ENCODE data around the gene SAP30.

The SAP30 gene

DNA sequence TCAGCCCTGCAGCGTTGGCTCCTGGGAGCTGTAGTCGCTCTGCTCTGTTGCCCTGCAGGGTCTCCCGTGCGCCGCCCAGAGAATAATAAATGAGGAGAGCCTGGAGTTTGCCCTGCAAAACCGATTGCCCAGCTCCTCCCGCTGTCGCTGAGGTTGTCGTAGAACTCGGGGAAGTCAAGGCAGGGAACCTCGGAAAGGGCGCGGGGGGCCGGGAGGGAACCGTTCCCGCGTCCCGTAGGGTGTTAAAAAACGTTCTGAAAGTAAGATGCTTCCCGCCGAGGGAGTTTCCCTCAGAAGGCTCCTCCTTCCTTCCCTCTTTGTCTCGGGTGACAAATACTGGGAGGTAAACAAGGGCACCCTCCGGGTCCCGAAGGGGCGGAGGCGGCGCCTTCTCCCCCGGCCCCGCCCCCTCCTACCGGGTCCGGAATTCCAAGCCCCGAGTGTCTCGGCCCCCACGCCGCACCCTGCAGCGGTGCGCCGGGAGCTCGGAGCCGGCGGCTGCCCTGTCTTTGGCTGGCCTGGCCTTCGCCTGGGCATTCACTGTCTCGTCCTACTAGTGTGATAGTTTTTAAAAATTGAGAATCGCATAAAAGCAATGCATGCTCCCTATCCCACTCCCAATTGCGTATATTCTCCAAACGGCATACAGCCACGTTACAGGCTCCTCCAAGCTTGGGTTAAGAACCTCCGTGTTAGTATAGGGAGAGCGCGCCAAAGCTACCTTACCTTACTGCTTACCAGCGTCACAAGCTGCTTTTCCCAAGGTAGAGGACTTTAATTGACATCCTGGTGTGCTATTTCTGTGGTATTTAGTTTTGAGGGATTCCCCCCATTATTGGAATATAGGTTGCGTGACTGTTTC is 35.6 kb upstream of the SAP30 start:
- Histone ChIP-seq H3K4me1 (peaks cover 45% of the 10 kb centered on the region), H3K27ac (peak overlapping the region; percentile 97), H3K27me3 (no peaks in the 10 kb centered on the region), H3K9ac (peak overlapping the region; percentile 100), H3K4me2 (peak overlapping the region; percentile 84), H3K9me3 (no peaks in the 10 kb centered on the region), H3K36me3 (peaks cover 26% of the 10 kb centered on the region), H3K4me3 (peak overlapping the region; percentile 99), H4K20me1 (peaks cover 34% of the 10 kb centered on the region)
- no peak for TF ChIP-seq Cebpa-rat (IDR thresholded peaks at IDR 0.05)

DNA sequence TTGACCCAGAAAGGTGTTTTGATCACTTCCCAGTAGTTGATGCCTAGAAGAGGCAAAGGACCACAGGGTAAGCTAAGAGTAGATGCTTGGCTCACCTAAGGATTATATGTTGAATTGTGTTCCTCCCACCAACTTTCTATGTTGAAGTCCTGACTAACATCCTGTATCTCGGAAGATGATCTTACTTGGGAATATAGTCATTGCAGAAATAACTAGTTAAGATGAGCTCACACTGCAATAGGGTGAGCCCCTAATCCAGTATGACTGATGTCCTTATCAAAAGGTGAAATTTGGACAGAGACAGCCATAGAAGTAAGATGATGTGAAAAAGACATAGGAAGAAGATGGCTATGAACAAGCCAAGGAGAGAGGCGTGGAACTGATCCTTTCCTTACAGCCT is 33.3 kb upstream of the SAP30 start:
- Histone ChIP-seq H4K20me1 (peaks cover 11% of the 10 kb centered on the region), H3K9me3 (no peaks in the 10 kb centered on the region), H3K9ac (no peak overlapping the region), H3K36me3 (peaks cover 8% of the 10 kb centered on the region; the same call in 1 of the 2 replicates), H3K4me2 (no peak overlapping the region), H3K27me3 (no peaks in the 10 kb centered on the region), H3K4me3 (no peak overlapping the region), H3K4me1 (peaks cover 23% of the 10 kb centered on the region), H3K27ac (no peak overlapping the region)
- TF ChIP-seq Cebpa-rat (IDR thresholded peaks at IDR 0.05): no peak

DNA sequence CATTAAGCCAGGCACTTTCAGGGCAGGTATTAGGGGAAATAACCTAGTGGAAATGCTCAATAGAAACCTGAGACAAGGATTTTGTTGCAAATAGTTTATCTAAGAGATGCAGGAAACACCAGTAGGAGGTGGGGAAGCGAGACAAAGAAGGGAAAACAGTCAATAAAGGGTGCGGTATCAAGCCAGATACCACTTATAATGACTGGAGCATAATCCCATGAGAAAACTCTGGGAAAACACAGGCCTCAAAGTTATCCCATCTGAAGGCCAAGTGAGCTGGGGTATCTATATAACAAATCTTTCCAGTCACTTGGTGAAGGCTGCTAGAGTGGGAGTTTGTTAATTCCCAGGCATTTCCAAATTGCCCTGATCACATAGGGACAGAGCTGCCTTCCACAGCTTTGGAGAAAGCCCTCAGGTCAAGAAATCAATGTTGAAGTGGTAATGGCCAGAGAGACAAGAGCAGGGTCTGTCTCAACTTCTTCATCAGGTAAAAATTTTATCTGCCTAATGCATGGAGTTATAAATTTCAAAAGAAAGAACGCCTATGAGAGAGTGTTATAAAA is 26.8 kb upstream of the SAP30 start:
- Histone ChIP-seq H3K36me3 (no peaks in the 10 kb centered on the region; the same call in 1 of the 2 replicates), H4K20me1 (no peaks in the 10 kb centered on the region), H3K27me3 (no peaks in the 10 kb centered on the region), H3K27ac (no peak overlapping the region), H3K4me2 (no peak overlapping the region), H3K9ac (no peak overlapping the region), H3K4me1 (no peaks in the 10 kb centered on the region), H3K9me3 (no peaks in the 10 kb centered on the region), H3K4me3 (no peak overlapping the region)
- TF ChIP-seq Cebpa-rat (IDR thresholded peaks at IDR 0.05): no peak

DNA sequence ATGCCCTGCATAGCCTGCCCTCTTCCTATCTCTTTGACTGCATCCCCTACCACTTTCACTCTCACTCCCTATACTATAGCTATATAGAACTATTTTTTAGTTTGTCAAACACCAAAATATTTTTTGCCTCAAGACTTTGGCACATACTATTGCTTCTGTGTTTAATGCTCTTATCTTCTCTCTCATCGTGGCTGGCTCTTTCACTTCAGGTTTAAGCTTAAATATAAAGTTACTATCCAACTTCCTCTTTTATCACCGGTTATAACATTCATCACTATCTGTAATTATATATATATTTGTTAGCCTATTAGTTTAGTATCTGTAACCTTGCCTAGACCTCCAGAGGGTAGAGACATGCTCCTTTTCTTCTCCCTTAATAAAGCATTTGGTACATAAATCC is 25.1 kb upstream of the SAP30 start:
- H3K27me3 ChIP-seq: no peaks in the 10 kb centered on the region
- H3K4me1 ChIP-seq: no peaks in the 10 kb centered on the region
- H3K27ac ChIP-seq: no peak overlapping the region
- no peak overlapping the region for H3K4me3 ChIP-seq
- H3K4me2 ChIP-seq: no peak overlapping the region
- H3K9ac ChIP-seq: no peak overlapping the region
- H3K9me3 ChIP-seq: no peaks in the 10 kb centered on the region
- TF ChIP-seq Cebpa-rat (IDR thresholded peaks at IDR 0.05): no peak
- no peaks in the 10 kb centered on the region for H4K20me1 ChIP-seq
- no peaks in the 10 kb centered on the region; the same call in 1 of the 2 replicates for H3K36me3 ChIP-seq

DNA sequence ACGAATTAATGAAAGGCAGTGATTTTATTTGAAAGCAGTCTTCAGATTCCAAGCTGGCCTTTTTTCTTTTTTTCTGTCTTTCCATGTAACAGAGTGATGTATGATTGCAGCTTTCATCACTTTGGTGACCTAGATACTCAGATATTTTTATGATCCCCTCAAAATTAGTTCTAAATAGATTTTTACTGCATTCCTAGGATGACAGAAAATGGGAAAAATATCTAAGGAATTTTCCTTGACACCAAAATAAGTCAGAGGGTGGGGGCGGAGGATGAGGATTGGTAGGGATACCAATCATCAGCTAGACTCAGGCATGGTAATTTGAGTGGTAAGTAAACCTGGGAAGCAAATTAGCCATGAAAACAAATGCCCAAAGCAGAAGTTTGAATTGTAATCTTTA is 24.7 kb upstream of the SAP30 start:
- Histone ChIP-seq H3K9me3 (no peaks in the 10 kb centered on the region), H3K36me3 (no peaks in the 10 kb centered on the region; the same call in 1 of the 2 replicates), H3K27me3 (no peaks in the 10 kb centered on the region), H3K9ac (no peak overlapping the region), H3K4me3 (no peak overlapping the region), H3K4me1 (no peaks in the 10 kb centered on the region), H4K20me1 (no peaks in the 10 kb centered on the region), H3K27ac (no peak overlapping the region), H3K4me2 (no peak overlapping the region)
- no peak for TF ChIP-seq Cebpa-rat (IDR thresholded peaks at IDR 0.05)

DNA sequence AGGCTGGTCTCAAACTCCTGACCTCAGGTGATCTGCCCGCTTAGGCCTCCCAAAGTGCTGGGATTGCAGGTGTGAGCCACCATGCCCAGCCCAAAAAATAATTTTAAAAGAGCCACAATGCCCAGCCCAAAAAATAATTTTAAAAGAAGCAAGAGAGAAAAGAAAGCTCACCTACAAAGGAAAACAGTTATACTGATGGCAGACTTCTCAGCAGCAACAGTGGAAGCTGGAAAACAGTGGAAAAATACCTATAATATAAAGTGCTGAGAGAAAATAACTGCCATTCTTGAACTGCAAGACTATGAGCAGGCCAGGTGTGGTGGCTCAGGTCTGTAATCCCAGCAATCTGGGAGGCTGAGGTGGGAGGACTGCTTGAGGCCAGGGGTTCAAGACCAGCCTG is 23.3 kb upstream of the SAP30 start:
- TF ChIP-seq Cebpa-rat (IDR thresholded peaks at IDR 0.05): no peak

DNA sequence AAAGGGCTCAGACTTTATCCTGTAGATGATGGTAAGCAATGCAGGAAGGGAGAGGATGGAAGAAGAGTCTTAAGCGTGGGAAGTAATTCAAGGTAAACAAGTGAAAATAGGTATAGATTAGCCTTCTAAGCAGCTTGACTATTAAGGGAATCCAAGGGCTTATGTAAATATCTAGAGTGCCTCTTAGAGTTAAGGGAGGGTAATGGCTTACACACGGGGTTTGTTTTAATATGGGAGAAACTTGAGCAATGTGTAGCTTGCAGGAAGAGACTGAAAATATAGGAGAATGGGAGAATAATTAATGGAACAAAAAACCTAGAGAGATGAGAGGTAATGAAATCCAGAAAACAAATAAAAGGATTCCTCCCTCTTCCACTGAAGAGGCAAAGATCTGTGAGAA is 12.8 kb upstream of the SAP30 start:
- H3K9ac ChIP-seq: no peak overlapping the region
- peaks cover 4% of the 10 kb centered on the region; the same call in 1 of the 2 replicates for H3K4me1 ChIP-seq
- H3K9me3 ChIP-seq: 0 out of 2 replicates have a peak, but pooled peaks cover 7% of the 10 kb centered on the region
- H4K20me1 ChIP-seq: no peaks in the 10 kb centered on the region
- H3K27ac ChIP-seq: no peak overlapping the region
- H3K27me3 ChIP-seq: no peaks in the 10 kb centered on the region
- H3K4me3 ChIP-seq: no peak overlapping the region
- TF ChIP-seq Cebpa-rat (IDR thresholded peaks at IDR 0.05): no peak
- no peak overlapping the region for H3K4me2 ChIP-seq
- H3K36me3 ChIP-seq: peaks cover 10% of the 10 kb centered on the region; the same call in 1 of the 2 replicates

More for the DNA sequence above, 23.3 kb upstream of the SAP30 start:
- H3K4me2 ChIP-seq: no peak overlapping the region
- H3K9me3 ChIP-seq: no peaks in the 10 kb centered on the region
- H4K20me1 ChIP-seq: no peaks in the 10 kb centered on the region
- no peaks in the 10 kb centered on the region; the same call in 1 of the 2 replicates for H3K36me3 ChIP-seq
- H3K4me3 ChIP-seq: no peak overlapping the region
- no peak overlapping the region for H3K27ac ChIP-seq
- H3K9ac ChIP-seq: no peak overlapping the region
- H3K27me3 ChIP-seq: no peaks in the 10 kb centered on the region
- H3K4me1 ChIP-seq: no peaks in the 10 kb centered on the region

DNA sequence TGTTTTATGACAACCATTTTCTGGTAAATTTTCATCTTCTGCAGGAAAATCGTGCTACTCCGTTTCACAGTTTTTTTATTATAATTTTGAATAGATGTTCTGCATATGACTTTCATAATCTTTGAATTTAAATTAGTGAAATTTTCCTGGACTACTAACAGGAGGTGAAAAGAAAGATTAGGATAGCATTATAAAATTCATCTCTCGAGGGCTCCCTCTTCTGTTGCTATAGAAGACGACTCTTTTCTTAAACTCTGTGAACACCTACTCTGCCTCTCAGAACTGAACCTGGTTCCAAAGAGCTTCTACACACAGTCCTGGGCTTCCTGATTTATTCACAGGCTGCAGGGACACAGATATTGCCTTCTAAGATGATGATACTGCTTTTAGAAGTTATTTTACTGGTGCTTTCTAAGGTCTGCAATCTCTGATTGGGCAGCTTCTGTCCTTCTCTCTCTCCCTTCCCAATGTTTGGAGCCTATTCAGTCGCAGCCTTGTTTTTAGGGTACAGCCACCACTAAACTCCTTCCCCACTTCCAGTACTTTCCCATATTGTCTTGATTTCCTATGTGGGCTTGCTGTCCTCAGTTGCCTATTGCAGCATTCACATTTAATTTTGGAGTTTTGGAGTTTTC is 10.1 kb upstream of the SAP30 start:
- Histone ChIP-seq H3K9ac (no peak overlapping the region), H3K4me2 (no peak overlapping the region), H3K4me3 (no peak overlapping the region), H3K27ac (no peak overlapping the region), H3K27me3 (no peaks in the 10 kb centered on the region), H3K9me3 (0 out of 2 replicates have a peak, but pooled peaks cover 7% of the 10 kb centered on the region), H4K20me1 (no peaks in the 10 kb centered on the region), H3K36me3 (peaks cover 14% of the 10 kb centered on the region; the same call in 1 of the 2 replicates), H3K4me1 (peaks cover 6% of the 10 kb centered on the region)
- no peak for TF ChIP-seq Cebpa-rat (IDR thresholded peaks at IDR 0.05)

DNA sequence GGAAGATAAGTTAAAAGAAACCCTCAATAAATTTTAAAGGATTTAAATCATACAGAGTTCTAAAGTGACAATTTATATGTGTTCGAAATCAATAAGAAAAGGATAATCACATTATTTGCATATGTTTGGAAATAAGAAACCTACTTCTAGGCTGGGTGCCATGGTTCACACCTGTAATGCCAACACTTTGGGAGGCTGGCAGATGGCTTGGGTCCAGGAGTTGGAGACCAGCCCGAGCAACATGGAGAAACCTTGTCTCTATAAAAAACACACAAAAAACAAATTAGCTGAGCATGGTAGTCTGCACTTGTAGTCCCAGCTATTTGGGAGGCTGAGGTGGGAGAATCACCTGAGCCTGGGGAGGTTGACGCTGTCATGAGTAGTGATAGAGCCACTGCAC is 8.1 kb upstream of the SAP30 start:
- peaks cover 25% of the 10 kb centered on the region for H3K4me1 ChIP-seq
- no peak overlapping the region for H3K4me2 ChIP-seq
- no peaks in the 10 kb centered on the region for H3K27me3 ChIP-seq
- TF ChIP-seq Cebpa-rat (IDR thresholded peaks at IDR 0.05): no peak
- H4K20me1 ChIP-seq: no peaks in the 10 kb centered on the region
- 0 out of 2 replicates have a peak, but pooled peaks cover 7% of the 10 kb centered on the region for H3K9me3 ChIP-seq
- H3K36me3 ChIP-seq: peaks cover 19% of the 10 kb centered on the region; the same call in 1 of the 2 replicates
- H3K27ac ChIP-seq: no peak overlapping the region
- H3K4me3 ChIP-seq: no peak overlapping the region
- no peak overlapping the region for H3K9ac ChIP-seq

Data from BLaER1 (cell line).